LoVo (cell line): ENCODE results near the gene OLFML3.

ENCODE experiments used
- DNase-seq: peaks from one replicate; pipeline ENCODE4 v3.0.0-alpha.2; 2016; ENCODE audit warnings: low spot score

The OLFML3 gene

DNA sequence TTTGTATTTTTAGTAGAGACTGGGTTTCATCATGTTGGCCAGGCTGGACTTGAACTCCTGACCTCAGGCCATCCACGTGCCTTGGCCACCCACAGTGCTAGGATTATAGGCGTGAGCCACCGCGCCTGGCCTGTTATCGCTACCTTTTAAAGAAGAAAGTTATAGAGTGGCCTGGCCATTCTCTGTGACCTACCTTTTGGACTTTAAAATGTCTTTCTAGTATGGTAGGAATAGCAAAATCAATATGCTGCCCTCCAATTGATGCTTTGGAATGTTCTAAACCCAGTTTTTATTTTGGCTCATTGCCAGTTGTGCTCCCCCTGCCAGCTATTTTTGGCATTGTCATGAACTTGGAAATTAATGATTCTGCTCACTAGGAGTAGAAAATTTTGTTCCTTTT lies 30.3 kb upstream of the OLFML3 start:
- DNase-seq: no peak

DNA sequence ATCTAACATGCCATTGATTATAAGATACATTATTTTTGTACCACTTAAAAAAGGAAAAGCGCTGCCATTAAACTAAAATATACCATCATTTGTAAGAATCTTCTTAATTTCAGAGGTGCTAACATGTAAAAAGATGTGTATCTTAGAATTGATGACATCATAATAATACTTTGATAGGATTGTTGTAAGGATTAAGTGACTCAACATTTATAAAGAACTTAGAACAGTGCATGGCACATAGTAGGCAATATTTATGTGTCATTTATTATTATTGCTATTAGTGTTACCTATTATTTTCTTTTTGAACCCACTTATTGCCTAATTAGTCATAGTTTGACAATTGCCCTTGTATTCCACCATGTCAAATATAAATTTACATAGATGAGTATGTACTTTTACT lies 28.4 kb upstream of the OLFML3 start:
- no peak for DNase-seq

DNA sequence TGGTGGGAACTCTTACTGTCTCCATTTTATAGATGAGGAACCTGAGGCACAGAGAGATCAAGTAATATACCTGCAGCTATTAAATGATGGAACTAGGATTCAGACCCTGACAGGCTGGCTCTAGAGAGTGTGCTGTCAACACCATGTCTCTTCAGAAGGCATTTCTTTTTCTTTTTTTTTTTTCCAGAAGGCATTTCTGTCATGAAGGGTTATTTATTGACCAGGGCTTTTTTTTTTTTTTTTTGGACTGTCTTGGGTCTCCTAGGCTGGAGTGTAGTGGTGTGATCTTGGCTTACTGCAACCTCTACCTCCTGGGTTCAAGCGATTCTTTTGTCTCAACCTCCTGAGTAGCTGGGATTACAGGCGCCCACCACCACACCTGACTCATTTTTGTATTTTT lies 27.6 kb upstream of the OLFML3 start:
- no peak for DNase-seq

DNA sequence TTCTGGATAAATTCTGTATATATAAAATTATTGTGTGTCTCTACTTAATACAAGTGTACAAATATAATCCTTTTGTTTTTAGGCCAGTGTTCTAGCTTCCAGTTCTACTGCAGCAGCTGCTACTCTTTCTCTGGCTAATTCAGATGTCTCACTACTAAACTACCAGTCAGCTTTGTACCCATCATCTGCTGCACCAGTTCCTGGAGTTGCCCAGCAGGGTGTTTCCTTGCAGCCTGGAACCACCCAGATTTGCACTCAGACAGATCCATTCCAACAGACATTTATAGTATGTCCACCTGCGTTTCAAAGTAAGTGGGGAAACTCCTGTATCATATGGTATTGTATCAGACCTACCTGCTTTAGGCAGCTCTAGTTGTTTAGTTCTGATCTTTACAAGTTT lies 21.3 kb upstream of the OLFML3 start:
- no peak for DNase-seq

DNA sequence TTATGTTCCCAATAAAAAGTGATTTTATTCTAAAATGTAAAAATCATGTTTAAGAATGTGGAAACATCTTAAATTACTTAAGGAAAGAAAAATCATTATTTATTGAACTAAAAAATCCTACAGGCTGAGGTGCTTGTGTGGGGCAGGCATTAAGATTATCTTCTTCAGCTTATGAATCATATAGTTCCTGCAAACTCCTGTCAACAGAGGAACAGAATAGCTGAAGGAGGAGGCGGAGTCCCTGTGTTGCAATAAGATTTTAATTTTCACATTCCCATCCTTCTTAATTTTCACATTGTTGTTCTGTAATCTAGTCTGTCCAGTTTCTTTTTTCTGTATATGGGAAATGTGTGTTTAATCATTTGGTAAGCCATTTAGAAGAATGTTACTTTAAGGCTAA lies 20.6 kb upstream of the OLFML3 start:
- no peak for DNase-seq

DNA sequence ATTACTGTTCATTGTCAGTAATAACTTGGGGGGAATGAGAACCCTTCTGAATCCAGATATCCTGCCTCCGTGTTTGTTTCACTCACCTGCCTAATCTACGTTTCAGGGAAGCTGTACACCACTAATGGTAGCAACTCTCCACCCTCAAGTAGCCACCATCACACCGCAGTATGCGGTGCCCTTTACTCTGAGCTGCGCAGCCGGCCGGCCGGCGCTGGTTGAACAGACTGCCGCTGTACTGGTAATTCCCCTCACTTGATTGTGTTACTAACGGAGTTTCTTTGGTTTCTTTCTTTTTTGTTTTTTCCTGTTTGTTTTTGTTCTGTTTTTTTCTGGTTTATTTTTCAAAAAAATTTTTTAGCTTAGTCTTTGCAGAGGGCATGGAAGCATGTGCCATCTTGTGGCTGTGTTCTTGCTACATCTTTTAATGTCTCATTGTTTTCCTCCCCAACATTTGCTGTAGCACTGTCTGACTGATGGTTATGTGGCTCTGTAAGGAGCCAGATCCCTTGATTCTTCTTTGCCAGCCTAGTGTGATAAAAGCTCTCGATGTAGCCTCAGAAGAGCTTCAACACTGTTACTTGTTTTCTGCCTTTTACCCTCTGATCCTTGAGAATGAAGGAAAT lies 15.9 kb upstream of the OLFML3 start:
- no peak for DNase-seq

DNA sequence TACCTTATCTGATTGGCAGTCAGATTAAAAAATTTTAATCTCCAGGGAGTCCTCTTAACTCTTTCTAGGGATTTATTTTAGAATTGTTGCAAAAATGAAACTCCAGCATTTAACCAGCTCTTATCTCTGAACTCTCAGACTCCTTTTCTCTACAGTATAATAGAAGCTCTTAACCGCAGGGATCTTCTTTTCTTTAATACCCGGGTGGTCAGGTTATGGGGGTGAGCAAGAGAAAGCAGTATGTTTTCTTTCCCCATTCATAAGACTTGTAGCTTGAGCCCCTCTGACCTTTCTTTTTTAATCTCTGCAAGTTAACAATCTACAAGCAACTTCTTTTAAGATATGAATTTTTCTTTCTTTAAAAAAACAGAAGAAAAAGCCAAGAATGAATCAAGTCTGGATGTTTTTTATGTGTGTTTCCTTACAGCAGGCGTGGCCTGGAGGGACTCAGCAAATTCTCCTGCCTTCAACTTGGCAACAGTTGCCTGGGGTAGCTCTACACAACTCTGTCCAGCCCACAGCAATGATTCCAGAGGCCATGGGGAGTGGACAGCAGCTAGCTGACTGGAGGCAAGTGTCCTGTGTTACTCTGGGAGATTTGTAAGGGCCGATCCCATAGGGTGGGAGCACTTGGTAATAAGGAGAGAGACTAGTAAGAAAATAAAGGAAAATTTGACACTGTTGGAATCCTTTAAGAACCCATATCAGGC lies 13.4 kb upstream of the OLFML3 start:
- no peak for DNase-seq

DNA sequence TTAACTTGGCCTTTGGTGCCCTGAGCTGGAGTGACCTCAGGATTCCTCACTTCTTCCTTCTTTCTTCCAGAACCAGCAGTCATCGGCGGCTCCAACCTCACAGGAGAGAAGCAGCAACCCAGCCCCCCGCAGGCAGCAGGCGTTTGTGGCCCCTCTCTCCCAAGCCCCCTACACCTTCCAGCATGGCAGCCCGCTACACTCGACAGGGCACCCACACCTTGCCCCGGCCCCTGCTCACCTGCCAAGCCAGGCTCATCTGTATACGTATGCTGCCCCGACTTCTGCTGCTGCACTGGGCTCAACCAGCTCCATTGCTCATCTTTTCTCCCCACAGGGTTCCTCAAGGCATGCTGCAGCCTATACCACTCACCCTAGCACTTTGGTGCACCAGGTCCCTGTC lies 6.3 kb upstream of the OLFML3 start:
- no peak for DNase-seq

DNA sequence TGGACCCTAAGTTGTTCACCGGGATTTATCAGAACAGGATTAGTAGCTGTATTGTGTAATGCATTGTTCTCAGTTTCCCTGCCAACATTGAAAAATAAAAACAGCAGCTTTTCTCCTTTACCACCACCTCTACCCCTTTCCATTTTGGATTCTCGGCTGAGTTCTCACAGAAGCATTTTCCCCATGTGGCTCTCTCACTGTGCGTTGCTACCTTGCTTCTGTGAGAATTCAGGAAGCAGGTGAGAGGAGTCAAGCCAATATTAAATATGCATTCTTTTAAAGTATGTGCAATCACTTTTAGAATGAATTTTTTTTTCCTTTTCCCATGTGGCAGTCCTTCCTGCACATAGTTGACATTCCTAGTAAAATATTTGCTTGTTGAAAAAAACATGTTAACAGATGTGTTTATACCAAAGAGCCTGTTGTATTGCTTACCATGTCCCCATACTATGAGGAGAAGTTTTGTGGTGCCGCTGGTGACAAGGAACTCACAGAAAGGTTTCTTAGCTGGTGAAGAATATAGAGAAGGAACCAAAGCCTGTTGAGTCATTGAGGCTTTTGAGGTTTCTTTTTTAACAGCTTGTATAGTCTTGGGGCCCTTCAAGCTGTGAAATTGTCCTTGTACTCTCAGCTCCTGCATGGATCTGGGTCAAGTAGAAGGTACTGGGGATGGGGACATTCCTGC lies 3.9 kb upstream of the OLFML3 start:
- no peak for DNase-seq

DNA sequence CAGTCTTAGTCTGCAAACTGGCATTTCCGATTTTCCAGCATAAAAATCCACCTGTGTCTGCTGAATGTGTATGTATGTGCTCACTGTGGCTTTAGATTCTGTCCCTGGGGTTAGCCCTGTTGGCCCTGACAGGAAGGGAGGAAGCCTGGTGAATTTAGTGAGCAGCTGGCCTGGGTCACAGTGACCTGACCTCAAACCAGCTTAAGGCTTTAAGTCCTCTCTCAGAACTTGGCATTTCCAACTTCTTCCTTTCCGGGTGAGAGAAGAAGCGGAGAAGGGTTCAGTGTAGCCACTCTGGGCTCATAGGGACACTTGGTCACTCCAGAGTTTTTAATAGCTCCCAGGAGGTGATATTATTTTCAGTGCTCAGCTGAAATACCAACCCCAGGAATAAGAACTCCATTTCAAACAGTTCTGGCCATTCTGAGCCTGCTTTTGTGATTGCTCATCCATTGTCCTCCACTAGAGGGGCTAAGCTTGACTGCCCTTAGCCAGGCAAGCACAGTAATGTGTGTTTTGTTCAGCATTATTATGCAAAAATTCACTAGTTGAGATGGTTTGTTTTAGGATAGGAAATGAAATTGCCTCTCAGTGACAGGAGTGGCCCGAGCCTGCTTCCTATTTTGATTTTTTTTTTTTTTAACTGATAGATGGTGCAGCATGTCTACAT lies 2.5 kb upstream of the OLFML3 start:
- DNase-seq: no peak

DNA sequence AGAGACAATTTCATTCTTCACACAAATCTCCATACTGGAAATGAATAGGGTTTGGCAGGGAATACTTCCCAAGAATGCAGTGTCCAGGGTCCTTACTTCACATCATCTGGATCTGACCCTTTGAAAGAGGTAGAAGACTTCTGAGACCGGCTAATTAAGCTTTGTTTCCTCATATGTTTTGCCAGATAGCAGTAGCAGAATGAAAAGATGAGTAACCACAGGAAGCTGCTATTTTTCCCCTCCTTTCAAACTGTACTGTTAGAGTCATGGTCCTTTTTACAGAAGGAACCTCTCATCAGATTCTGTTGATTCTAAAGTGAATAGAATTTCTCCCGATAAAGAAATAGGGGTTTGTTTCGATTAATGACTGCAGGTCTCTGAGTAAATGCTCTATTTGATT lies 1.4 kb upstream of the OLFML3 start:
- no peak for DNase-seq

DNA sequence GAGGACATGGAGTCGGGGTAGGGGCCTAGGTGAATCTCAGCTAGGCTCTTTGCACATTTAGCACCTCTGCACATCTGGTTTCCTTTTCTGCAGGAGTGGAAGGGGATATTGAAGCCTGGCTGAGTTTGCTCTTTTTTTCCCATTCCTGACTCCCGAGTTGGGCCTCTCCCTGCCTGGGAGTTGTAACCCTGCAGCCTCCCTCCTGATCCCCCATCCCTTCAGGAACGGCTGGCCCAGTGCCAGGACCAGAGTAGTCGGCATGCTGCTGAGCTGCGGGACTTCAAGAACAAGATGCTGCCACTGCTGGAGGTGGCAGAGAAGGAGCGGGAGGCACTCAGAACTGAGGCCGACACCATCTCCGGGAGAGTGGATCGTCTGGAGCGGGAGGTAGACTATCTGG lies 836 bp downstream of the OLFML3 start:
- DNase-seq: no peak

DNA sequence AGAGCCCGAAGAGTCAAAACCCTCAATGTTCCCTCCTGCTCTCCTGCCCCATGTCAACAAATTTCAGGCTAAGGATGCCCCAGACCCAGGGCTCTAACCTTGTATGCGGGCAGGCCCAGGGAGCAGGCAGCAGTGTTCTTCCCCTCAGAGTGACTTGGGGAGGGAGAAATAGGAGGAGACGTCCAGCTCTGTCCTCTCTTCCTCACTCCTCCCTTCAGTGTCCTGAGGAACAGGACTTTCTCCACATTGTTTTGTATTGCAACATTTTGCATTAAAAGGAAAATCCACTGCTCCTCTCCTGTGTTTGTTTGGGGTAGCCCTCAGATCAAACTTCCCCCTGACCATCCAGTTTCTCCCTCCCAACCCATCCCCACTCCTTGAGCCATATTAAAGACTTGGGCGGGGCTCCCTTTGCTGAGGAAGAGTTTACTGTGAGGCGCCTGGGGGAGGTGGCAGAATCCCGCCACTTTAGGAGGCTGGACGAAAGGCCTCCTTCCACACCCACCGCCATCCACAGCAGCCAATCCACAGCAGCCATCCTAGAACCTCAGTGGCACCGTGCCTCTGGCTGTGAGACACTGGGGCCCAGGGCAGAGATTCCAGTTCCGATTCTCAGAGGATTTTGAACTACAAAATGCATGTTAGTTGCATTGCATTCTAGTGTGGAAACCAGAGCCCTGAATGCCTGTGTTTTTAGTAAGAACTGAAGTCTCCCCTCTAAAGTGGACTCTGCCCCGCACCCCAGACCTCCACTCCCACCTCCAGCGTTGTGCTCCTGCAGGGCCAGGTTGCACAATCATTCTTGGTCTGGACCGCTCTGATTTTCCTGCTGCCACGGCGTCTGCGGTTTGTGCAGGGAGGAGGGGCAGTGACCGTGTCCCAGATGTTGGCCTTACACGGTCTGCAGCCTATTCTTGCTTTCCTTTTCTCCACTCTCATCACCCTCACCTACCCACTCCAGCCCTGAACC lies 3.0 kb downstream of the OLFML3 start:
- DNase-seq: no peak

DNA sequence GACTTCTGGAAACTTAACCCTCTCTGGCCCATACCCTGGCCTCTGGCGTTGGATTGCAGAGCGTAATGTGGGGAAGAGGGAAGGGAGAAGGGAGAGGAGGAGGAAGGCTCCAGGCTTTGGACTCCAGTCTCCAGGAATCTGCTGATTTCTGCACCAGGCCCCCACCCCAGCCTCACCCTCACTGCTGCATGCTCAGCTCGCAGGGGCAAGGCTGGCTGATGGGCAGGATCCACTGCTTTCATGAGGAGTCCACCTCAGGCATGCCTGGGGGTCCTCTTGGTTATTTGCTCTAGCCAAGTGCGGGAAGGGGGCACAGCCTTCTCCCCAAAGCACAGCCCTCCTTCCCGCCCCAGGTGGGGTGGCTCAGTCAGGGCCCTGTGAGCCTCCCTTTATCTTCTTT lies 3.7 kb downstream of the OLFML3 start:
- no peak for DNase-seq

DNA sequence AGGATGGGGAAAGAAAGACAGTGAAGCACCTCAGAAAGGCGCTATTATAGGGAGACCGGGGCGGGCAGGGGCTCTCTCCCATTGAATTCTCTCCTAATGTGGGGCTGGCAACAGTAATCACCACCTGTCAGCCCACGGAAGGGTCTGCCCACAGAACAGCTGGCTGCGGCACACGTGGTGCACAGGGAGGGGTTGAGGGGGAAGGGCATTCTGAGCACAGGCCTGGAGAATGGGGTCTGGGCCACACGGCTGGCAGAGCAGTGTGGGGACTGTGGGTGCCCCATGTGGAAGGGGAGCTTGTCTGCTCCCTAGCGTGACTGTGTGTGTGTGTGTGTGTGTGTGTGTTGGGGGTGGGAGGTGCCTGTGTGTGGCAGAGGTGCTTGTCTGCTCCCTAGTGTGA lies 4.1 kb downstream of the OLFML3 start:
- DNase-seq: no peak

DNA sequence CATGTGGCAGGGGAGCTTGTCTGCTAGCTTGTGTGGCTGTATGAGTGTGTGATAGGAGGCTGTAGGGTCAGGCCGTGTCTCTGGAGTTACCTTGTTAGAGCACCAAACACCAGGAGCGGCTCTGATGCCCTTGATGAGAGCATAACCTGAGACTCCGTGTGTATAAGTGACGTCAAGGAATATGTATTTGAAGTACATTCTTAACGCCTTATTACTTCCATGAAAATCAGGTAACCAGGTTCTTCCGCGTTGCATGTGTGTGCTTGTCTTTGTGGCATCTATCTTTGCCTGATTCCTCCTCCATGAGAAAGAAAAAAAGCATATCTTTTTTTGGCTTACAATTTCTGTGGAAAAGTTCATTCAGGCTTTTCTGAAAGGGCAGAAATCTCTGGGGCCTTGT lies 4.6 kb downstream of the OLFML3 start:
- DNase-seq: no peak

DNA sequence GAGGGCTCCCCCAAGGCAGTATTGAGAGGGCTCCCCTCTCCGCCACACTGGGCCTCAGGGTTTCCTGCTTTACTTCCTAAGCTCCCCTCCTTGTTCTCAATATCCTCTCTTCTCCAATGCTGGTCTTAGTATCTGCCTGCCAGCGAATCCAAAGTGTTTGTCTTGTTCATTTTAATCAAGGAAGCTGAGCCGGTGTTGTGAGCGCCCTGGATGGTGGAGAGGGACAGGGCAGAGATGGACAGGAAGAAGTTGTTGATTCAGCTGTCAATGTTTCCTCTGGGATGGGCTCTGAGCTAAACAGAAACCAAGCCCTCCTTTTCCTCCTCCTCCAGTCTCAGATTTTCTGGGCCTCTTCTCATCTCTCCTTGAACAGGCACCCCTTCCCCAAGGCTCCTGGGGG lies 5.4 kb downstream of the OLFML3 start:
- DNase-seq: no peak

DNA sequence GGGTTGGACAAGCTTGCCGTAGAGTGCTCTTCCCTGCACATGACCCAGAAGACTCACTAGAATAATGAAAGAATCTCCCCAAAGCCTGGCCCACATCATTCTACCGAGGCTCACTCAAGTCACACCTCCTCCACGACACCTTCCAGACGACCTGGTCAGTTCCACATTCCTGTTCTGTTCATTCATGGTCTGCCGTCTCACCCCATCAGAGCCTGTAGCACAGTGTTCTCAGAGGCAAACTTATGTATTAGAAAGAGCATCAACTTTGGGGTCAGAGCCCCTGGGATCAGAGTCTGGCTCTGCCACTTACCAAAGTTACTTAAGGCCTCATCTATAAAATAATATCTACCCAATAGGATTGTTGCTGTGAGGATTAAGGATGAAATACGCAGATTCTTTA lies 7.5 kb downstream of the OLFML3 start:
- DNase-seq: no peak

DNA sequence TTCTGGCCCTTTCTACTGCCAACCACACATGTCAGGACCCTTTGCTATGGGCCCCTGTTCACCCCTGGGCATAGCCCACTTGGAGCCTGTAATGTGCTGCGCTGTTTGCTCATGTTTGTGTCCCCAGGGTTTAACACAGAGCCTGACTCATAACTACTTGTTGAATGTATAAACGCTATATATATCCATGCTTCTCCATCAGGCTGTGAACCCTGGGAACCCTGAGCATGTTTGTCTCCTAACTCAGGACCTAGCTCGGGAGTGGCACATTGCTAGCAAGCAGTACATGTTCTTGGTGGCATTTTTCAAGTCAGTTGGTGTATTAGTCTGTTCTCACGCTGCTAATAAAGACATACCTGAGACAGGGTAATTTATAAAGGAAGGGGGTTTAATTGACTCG lies 8.0 kb downstream of the OLFML3 start:
- DNase-seq: no peak

DNA sequence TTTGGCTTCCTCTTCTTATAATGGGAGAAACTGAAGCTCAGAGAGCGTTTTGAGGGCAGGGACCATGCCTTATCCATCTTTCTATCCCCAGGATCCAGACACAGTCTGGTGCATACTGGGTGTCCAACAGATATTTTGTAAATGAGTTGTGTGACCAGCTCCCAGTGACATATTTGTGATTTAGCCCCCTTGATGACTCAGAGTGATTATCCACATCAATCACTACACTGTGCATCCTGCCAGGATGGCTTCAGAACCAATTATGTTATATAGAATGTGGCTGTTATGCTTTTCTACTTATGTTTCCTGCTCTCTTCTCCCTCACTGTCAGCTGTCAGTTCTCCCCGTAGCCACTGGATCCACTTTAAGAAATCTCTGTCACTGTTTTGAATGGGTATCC lies 11.3 kb downstream of the OLFML3 start:
- DNase-seq: no peak

DNA sequence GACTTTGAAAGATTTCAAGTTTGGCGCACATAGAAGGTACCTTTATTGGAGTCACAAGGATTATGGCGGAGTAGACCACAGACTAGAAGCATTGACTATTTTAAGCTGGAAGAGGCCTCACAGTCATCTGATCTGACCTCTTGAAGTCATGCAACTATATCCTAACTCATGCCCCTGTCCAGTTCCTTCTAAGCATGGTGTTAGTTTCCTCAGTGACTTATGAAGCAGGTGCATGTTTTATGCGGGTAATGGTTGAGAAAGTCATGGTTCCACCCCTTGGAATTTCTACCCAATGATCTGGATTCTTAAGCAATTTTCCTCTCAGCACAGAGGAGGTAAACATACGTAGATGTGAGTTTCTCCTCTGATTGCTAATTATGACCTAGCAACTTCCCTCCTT lies 11.7 kb downstream of the OLFML3 start:
- no peak for DNase-seq

DNA sequence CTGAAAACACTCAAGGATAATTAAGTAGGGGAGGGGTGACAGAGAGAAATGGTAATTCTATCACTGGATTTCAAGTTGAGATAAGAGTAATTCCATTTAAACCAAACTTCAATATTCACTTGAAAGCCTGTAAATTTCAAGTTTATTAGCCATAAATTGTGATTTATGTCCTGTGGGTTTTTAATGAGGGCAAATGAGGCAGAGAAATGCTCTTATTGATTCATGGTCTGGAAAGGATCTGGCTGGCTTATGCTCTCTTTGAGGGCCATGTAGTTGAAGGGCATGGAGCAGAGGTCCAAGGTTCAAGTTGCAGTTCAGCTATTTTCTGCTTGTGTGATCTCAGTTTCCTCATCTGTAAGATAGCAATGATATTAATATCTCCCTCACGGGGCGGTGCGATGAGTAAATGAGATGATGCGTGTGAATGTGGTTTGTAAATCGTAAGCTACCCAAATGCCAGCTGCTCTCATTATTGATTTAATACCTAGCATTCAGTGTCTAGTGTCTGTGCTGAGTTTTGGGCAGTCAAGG lies 12.3 kb downstream of the OLFML3 start:
- DNase-seq: peak; percentile 12
